ENCODE results near the gene PLEKHA1. TPM values are rescaled to one million over a fixed set of nuclear protein-coding genes. Genes with fewer than 3 reads are reported as not detected.

Gene PLEKHA1
- total and polyA plus RNA-seq, 2 of the 13 experiments (the other 11 are each of a cell fraction or from before 2014, with no cell fraction given): 32.2 to 53.3 TPM

GRCh38 chr10:122465401-122466040, 91.0 kb downstream of the PLEKHA1 start (continued):
- no peak for TF ChIP-seq ZNF598 (CRISPR knock-in tag; IDR thresholded peaks at IDR 0.05; ENCODE audit: borderline replicate concordance)
- no peak for TF ChIP-seq RFX5 (IDR thresholded peaks at IDR 0.05; ENCODE audit: low read depth, low read length)
- TF ChIP-seq HMGXB3 (CRISPR knock-in tag; IDR thresholded peaks at IDR 0.05; ENCODE audit: borderline replicate concordance): no peak
- TF ChIP-seq TSC22D2 (CRISPR knock-in tag; IDR thresholded peaks at IDR 0.05; ENCODE audit: borderline replicate concordance): no peak
- no peak for TF ChIP-seq MBD4 (IDR thresholded peaks at IDR 0.05; ENCODE audit: borderline replicate concordance, low read length)
- TF ChIP-seq BRCA1 (CRISPR knock-in tag; IDR thresholded peaks at IDR 0.05): no peak
- no peak for TF ChIP-seq SP140L (CRISPR knock-in tag; IDR thresholded peaks at IDR 0.05; ENCODE audit: borderline replicate concordance)

GRCh38 chr10:122466951-122467381, 92.5 kb downstream of the PLEKHA1 start:
- no TSS peak for BruUV-seq (replicated peaks)
- FAIRE-seq: no peak
- intact Hi-C loops (cut with micrococcal nuclease; ENCODE audit: unreplicated experiment): no loop called here
- no peak for TF ChIP-seq HNRNPLL (IDR thresholded peaks at IDR 0.05; ENCODE audit: low read depth, low read length, poor library complexity, severe bottlenecking)
- TF ChIP-seq NR2F2 (IDR thresholded peaks at IDR 0.05; ENCODE audit: borderline replicate concordance, low read depth): no peak
- TF ChIP-seq MEIS2 (CRISPR knock-in tag; IDR thresholded peaks at IDR 0.05): no peak
- TF ChIP-seq IRF9 (CRISPR knock-in tag; IDR thresholded peaks at IDR 0.05; ENCODE audit: borderline replicate concordance): no peak
- no peak for TF ChIP-seq RCOR2 (CRISPR knock-in tag; IDR thresholded peaks at IDR 0.05)
- no peak for TF ChIP-seq ZNF614 (CRISPR knock-in tag; IDR thresholded peaks at IDR 0.05; ENCODE audit: borderline replicate concordance)
- no peak for TF ChIP-seq ZNF615 (CRISPR knock-in tag; IDR thresholded peaks at IDR 0.05; ENCODE audit: borderline replicate concordance)
- TF ChIP-seq UBTF (CRISPR knock-in tag; IDR thresholded peaks at IDR 0.05): no peak

More at GRCh38 chr10:122466951-122467381, 92.5 kb downstream of the PLEKHA1 start:
- H3K9me3 ChIP-seq (ENCODE audit: low read length): no peaks in the 10 kb centered on the region
- no peak overlapping the region for H3K4me2 ChIP-seq (ENCODE audit: low read depth, low read length)
- ChIA-PET CTCF (ENCODE audit: low intra/inter-chr PET ratio, low total read pairs) (no interaction called here), POLR2A (no interaction called here)
- peaks cover 9 to 79% of the 10 kb centered on the region in 2 experiments for H3K27me3 ChIP-seq (ENCODE audit: control insufficient read depth in 1 of 2, insufficient read depth in 2 of 2, low read length in 2 of 2)
- no peaks in the 10 kb centered on the region for H4K20me1 ChIP-seq (ENCODE audit: insufficient read depth, low read length)
- ATAC-seq (no peak), DNase-seq (ENCODE audit: low spot score) (no peak)
- no peak overlapping the region for H2AFZ ChIP-seq (ENCODE audit: low read length)
- peaks cover 10% of the 10 kb centered on the region; the same call in 1 of the 2 replicates for H3K4me1 ChIP-seq (ENCODE audit: insufficient read depth, low read length)
- H3K9ac ChIP-seq (ENCODE audit: insufficient read depth, low read depth, low read length): no peak overlapping the region
- H3K4me3 ChIP-seq (replicated peaks in 1 of 3; ENCODE audit: insufficient read depth in 1 of 3, low read depth in 2 of 3, low read length in 3 of 3): no peak overlapping the region
- 25% methylated on average over 5 of the region's 8 CpGs for WGBS (ENCODE audit: low lambda C conversion rate)
- H3K27ac ChIP-seq (ENCODE audit: extremely low read length, insufficient read depth, low read length): no peak overlapping the region
- H3K79me2 ChIP-seq (ENCODE audit: insufficient read depth, low read length): no peaks in the 10 kb centered on the region
- H3K36me3 ChIP-seq (replicated peaks in 1 of 2; ENCODE audit: control insufficient read depth in 1 of 2, insufficient read depth in 2 of 2, low read length in 2 of 2): no peaks in the 10 kb centered on the region
- in situ Hi-C loops (cut with HindIII; ENCODE audit: extremely low pct_ligation_motif_present, low pct_unique_long_range_greater_than_20kb): no loop called here
